Activated CD8-positive, alpha-beta memory T cell treated with anti-CD3 and anti-CD28 coated beads, Interleukin-2, amount 10 ng/mL, durations not matched to agents 7 days and 5 days (primary cell): ENCODE measurements around the gene NPPA. TPM values are rescaled to one million over a fixed set of nuclear protein-coding genes. Genes with fewer than 3 reads are reported as not detected.

Experiments
- ATAC-seq: fragments of 150-1000 bp; cut with Tn5 transposase; one replicate; pipeline ENCODE4 v1.10.0; 2021; ENCODE audit warnings: moderate library complexity
- CTCF ChIA-PET: fragments of 350-600 bp; sonication (Branson Sonifier 250); formaldehyde crosslinking; loops from one replicate; lab custom pipeline; 2021; ENCODE audit warnings: antibody characterized with exemption; lab: Charles Lee
- DNase-seq: peaks from one replicate; pipeline ENCODE4 v3.0.0-alpha.2; 2020
- H3K27ac Mint-ChIP-seq: one replicate; pipeline ENCODE4 v1.8.0; 2021; ENCODE audit warnings: mild to moderate bottlenecking, mixed read lengths
- H3K27me3 Mint-ChIP-seq: one replicate; pipeline ENCODE4 v1.8.0; 2021; ENCODE audit warnings: mixed read lengths
- H3K36me3 Mint-ChIP-seq: one replicate; pipeline ENCODE4 v1.8.0; 2021; ENCODE audit warnings: mild to moderate bottlenecking, mixed read lengths
- H3K4me1 Mint-ChIP-seq: one replicate; pipeline ENCODE4 v1.8.0; 2021; ENCODE audit warnings: mixed read lengths
- H3K4me3 Mint-ChIP-seq: one replicate; pipeline ENCODE4 v1.8.0; 2021; ENCODE audit warnings: mild to moderate bottlenecking, moderate library complexity, mixed read lengths
- H3K9me3 Mint-ChIP-seq: one replicate; pipeline ENCODE4 v1.8.0; 2022; ENCODE audit warnings: low read depth, mixed read lengths
- total RNA-seq, 2 experiments: library from RNA; stranded (reverse); gene quantifications; one replicate each; pipeline ENCODE4 v1.2.3, GENCODE V29; 2021

The NPPA gene
- total RNA-seq, 2 experiments from 2014 or later, result not detected

DNA sequence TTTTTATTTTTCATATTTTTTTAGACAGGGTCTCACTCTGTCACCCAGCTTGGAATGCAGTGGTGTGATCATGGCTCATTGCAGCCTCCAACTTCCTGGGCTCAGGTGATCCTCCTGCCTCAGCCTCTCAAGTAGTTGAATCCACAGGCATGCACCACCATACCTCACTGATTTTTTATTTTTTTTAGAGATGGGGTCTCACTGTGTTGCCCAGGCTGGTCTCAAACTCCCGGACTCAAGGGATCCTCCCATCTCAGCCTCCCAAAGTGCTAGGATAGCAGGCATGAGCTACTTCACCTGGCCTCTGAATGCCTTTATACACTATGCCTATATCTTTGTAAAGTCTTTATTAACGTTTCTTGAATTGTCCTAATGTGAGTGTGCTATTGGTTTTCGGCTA, 21.5 kb upstream of the NPPA start:
- Mint-ChIP-seq H3K27me3 (peaks cover 24% of the 10 kb centered on the region), H3K9me3 (no peaks in the 10 kb centered on the region), H3K27ac (no peak overlapping the region), H3K4me3 (no peak overlapping the region), H3K36me3 (no peaks in the 10 kb centered on the region), H3K4me1 (no peaks in the 10 kb centered on the region)
- DNase-seq, result no peak
- CTCF ChIA-PET, result interaction anchor here (1.4 kb wide), 1 partner anchor 30 kb away, joined by 3 read pairs; no protein-coding TSS in a partner anchor
- no peak for ATAC-seq

DNA sequence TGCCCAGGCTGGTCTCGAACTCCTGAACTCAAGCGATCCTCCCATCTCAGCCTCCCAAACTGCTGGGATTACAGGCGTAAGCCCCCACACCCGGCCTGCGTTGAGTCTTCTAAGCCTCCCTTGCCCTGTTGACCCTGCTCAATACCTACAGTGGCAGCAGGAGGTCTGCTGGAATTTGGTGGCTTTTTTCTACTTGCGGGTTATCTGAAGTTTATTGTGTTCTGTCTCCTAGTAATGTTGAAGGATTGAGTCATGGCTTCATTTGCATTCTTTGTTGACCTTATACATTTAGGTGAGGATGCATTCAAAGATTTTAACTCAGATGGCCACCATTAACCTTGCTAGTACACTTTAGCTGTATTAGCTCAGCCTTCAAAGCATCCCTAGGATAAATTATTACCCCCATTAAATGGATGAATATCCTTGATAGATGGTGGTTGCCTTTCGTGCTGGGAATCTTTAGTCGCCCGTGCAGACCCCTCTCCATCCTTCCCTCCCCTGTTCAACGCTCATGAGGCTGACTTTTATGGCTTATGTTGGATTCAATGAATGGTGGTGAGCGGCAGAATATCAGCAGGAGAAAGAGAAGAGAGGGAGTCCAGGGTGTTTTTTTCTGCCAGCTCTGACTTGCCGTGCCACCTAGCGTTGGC, 20.9 kb upstream of the NPPA start:
- no peak overlapping the region for H3K27ac Mint-ChIP-seq
- H3K36me3 Mint-ChIP-seq, result no peaks in the 10 kb centered on the region
- DNase-seq (no peak), ATAC-seq (no peak)
- no peak overlapping the region for H3K4me3 Mint-ChIP-seq
- CTCF ChIA-PET, result interaction anchor here (1.4 kb wide), 1 partner anchor 30 kb away, joined by 3 read pairs; no protein-coding TSS in a partner anchor
- no peaks in the 10 kb centered on the region for H3K4me1 Mint-ChIP-seq
- H3K9me3 Mint-ChIP-seq, result no peaks in the 10 kb centered on the region
- peaks cover 28% of the 10 kb centered on the region for H3K27me3 Mint-ChIP-seq

DNA sequence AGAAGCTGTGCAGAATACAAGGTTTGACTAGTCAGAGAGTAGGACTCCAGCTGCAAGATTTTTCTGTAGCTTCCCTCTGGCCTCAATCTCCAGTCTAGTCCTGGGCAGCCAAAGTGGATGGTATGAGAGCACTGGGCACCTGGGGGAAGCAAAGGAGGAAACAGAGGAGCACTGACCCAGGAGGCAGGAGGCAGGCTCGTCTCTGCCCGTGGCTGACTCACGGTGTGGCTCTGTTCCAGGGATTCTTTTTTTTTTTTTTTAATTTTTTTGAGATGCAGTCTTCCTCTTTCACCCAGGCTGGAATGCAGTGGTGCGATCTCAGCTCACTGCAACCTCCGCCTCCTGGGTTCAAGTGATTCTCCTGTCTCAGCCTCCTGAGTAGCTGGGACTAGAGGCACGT, 15.3 kb upstream of the NPPA start:
- no peaks in the 10 kb centered on the region for H3K4me1 Mint-ChIP-seq
- no peak overlapping the region for H3K4me3 Mint-ChIP-seq
- no peaks in the 10 kb centered on the region for H3K36me3 Mint-ChIP-seq
- CTCF ChIA-PET, result interaction anchor here (1.4 kb wide), 1 partner anchor 24 kb away, joined by 3 read pairs; no protein-coding TSS in a partner anchor
- H3K27ac Mint-ChIP-seq, result no peak overlapping the region
- H3K9me3 Mint-ChIP-seq, result no peaks in the 10 kb centered on the region
- ATAC-seq (no peak), DNase-seq (no peak)
- H3K27me3 Mint-ChIP-seq, result peaks cover 59% of the 10 kb centered on the region

DNA sequence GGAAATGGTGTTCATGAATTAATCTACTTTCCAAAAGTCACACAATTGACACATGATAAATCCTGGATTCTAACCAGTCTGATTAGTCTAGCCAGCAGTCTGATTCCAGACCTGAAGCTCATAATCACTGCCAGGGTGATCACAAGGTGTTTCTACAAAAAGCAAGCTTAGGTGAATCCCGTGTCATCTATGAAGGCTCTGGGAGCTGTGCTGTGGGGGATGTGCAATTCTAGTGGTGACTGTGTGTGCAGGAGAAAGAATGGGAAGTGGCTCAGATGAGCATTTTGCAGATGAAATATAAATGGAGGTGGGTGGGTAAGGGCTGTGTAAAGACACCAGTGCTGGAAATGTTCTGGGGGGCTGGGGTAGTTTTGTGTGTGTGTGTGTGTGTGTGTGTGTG, 13.0 kb upstream of the NPPA start:
- ATAC-seq (no peak), DNase-seq (no peak)
- H3K9me3 Mint-ChIP-seq, result no peaks in the 10 kb centered on the region
- H3K27ac Mint-ChIP-seq, result no peak overlapping the region
- H3K4me3 Mint-ChIP-seq, result no peak overlapping the region
- CTCF ChIA-PET, result no interaction called here
- no peaks in the 10 kb centered on the region for H3K36me3 Mint-ChIP-seq
- H3K27me3 Mint-ChIP-seq, result peaks cover 71% of the 10 kb centered on the region
- peaks cover 2% of the 10 kb centered on the region for H3K4me1 Mint-ChIP-seq

DNA sequence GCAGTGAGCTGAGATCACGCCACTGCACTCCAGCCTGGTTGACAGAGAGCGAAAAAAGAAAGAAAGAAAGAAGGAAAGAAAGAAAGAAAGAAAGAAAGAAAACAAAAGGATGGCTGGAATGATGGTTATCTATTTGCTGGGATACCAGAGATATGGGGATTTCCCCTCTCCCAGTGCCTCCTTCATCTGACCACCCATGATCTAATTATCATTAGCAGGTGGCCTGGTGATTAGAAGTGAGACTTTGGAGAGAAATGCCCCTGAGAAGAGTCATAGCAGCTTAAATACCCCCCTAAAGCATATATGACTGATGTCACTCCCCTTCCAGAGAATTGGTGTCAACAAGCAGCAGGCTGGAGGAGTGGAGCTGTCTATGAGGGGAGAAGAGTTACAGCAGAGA, 12.5 kb upstream of the NPPA start:
- CTCF ChIA-PET, result interaction anchor here (1.0 kb wide), 1 partner anchor 14 kb away, joined by 3 read pairs; no protein-coding TSS in a partner anchor
- DNase-seq, result no peak
- peaks cover 74% of the 10 kb centered on the region for H3K27me3 Mint-ChIP-seq
- no peak overlapping the region for H3K4me3 Mint-ChIP-seq
- H3K36me3 Mint-ChIP-seq, result no peaks in the 10 kb centered on the region
- no peaks in the 10 kb centered on the region for H3K9me3 Mint-ChIP-seq
- ATAC-seq, result no peak
- no peak overlapping the region for H3K27ac Mint-ChIP-seq
- H3K4me1 Mint-ChIP-seq, result peaks cover 2% of the 10 kb centered on the region

GRCh38 chr1:11858968-11859871, 11.6 kb upstream of the NPPA start:
- Mint-ChIP-seq H3K27me3 (peaks cover 71% of the 10 kb centered on the region), H3K4me1 (peaks cover 2% of the 10 kb centered on the region), H3K4me3 (no peak overlapping the region), H3K9me3 (no peaks in the 10 kb centered on the region), H3K36me3 (no peaks in the 10 kb centered on the region), H3K27ac (no peak overlapping the region)
- peak; percentile 88 for ATAC-seq
- peak; percentile 82 for DNase-seq
- CTCF ChIA-PET, result interaction anchor here (1.0 kb wide), 1 partner anchor 14 kb away, joined by 3 read pairs; no protein-coding TSS in a partner anchor

- DNase-seq (no peak), ATAC-seq (no peak)
- no peak within 1 kb of the TSS for H3K4me3 Mint-ChIP-seq
- H3K27ac Mint-ChIP-seq, result no peak within 1 kb of the TSS
- no peaks in the 10 kb centered on the region for H3K36me3 Mint-ChIP-seq
- H3K4me1 Mint-ChIP-seq, result peaks cover 2% of the 10 kb centered on the region
- H3K9me3 Mint-ChIP-seq, result no peaks in the 10 kb centered on the region
- H3K27me3 Mint-ChIP-seq, result peaks cover 69% of the 10 kb centered on the region
- CTCF ChIA-PET, result no interaction called here
Observed at GRCh38 chr1:11858613-11858967, 11.0 kb upstream of the NPPA start, which contains the start of gene NPPB. Gene NPPB (minus strand): TSS chr1:11858945. CDS start chr1:11858833, 112 bp downstream.

- Mint-ChIP-seq H3K4me3 (no peak overlapping the region), H3K36me3 (no peaks in the 10 kb centered on the region), H3K9me3 (no peaks in the 10 kb centered on the region), H3K27me3 (peaks cover 72% of the 10 kb centered on the region), H3K27ac (no peak overlapping the region), H3K4me1 (peaks cover 2% of the 10 kb centered on the region)
- no peak for ATAC-seq
- CTCF ChIA-PET, result no interaction called here
- DNase-seq, result no peak
Observed at GRCh38 chr1:11858158-11858557, 10.6 kb upstream of the NPPA start.

DNA sequence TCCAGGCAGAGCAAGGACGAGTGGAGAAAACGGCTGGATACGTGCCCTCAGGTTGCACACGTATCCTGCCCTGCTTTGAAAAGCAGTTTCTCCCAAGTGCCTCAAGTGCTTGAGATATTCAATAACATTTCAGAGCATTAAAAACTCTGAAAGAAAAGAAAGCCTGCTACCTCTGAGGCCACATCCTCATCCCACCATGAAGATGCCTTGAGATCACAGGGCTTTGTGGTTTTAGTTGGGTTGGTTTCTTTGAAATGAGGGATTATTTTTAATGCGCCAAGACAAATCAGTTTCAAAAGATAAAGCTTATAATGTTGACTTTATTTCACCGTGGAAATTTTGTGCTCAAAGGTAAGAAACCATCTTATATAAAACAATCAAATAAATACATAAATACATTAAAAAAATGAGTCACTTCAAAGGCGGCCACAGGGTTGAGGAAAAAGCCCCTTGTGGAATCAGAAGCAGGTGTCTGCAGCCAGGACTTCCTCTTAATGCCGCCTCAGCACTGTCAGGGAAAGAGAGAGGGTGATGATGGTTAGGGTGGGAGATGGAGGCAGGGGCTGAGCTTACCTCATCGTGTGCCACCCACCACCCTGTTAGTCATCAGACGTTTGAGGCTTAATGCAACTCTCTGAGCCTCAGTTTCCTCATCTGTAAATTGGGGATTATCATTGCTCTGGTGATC, 9.7 kb upstream of the NPPA start:
- CTCF ChIA-PET, result no interaction called here
- ATAC-seq (no peak), DNase-seq (no peak)
- H3K27me3 Mint-ChIP-seq, result peaks cover 72% of the 10 kb centered on the region
- no peak overlapping the region for H3K27ac Mint-ChIP-seq
- H3K4me3 Mint-ChIP-seq, result no peak overlapping the region
- H3K36me3 Mint-ChIP-seq, result no peaks in the 10 kb centered on the region
- H3K4me1 Mint-ChIP-seq, result peaks cover 2% of the 10 kb centered on the region
- no peaks in the 10 kb centered on the region for H3K9me3 Mint-ChIP-seq

- Mint-ChIP-seq H3K27me3 (peaks cover 70% of the 10 kb centered on the region), H3K9me3 (no peaks in the 10 kb centered on the region), H3K27ac (no peak overlapping the region), H3K36me3 (no peaks in the 10 kb centered on the region), H3K4me3 (no peak overlapping the region), H3K4me1 (peaks cover 2% of the 10 kb centered on the region)
- no peak for DNase-seq
- CTCF ChIA-PET, result no interaction called here
- ATAC-seq, result no peak
Observed at GRCh38 chr1:11856698-11857097, 9.1 kb upstream of the NPPA start.

DNA sequence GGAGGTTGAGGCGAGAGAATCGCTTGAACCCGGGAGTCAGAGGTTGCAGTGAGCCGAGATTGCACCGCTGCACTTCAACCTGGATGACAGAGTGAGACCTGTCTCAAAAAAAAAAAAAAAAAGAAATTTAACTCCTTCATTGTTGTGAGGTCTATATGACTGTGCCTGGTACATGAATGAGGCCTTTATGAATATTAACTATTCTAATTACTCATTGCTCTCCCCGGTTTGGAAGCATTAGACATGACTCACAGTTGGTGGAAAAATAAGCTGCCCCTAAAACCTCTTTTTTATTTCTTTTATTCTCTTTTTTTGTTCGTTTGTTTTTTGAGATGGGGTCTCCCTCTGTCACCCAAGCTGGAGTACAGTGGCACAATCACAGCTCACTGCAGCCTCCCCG, 7.8 kb upstream of the NPPA start:
- no peak overlapping the region for H3K4me3 Mint-ChIP-seq
- H3K4me1 Mint-ChIP-seq, result peaks cover 2% of the 10 kb centered on the region
- H3K27ac Mint-ChIP-seq, result no peak overlapping the region
- CTCF ChIA-PET, result no interaction called here
- no peaks in the 10 kb centered on the region for H3K36me3 Mint-ChIP-seq
- no peaks in the 10 kb centered on the region for H3K9me3 Mint-ChIP-seq
- no peak for DNase-seq
- no peak for ATAC-seq
- H3K27me3 Mint-ChIP-seq, result peaks cover 57% of the 10 kb centered on the region

- peaks cover 2% of the 10 kb centered on the region for H3K4me1 Mint-ChIP-seq
- DNase-seq (no peak), ATAC-seq (no peak)
- no peak overlapping the region for H3K27ac Mint-ChIP-seq
- H3K9me3 Mint-ChIP-seq, result no peaks in the 10 kb centered on the region
- CTCF ChIA-PET, result interaction anchor here (0.8 to 1.8 kb wide), 2 partner anchors 16 to 40 kb away, joined by 3 read pairs; no protein-coding TSS in a partner anchor
- no peak overlapping the region for H3K4me3 Mint-ChIP-seq
- H3K27me3 Mint-ChIP-seq, result peaks cover 48% of the 10 kb centered on the region
- H3K36me3 Mint-ChIP-seq, result no peaks in the 10 kb centered on the region
Observed at GRCh38 chr1:11854519-11854918, 6.9 kb upstream of the NPPA start.

DNA sequence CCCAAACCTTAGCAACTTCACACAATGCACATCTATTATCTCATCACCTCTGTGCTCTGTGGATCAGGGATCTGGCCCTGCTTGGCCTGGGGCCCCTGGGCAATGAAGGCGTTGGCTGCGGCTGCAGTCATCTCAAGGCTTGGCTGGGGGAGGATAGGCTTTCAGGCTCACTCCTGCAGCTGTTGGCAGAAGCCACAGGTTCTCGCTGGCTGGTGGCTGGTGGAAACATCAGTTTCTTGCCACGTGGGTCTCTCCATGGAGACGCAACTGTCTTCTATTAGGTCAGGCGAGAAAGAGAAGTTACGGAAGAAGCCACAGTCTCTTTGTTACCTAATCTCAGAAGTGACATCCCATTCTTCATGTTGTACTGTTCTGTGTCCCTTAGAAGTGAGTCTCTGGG, 3.6 kb upstream of the NPPA start:
- no peak overlapping the region for H3K4me3 Mint-ChIP-seq
- DNase-seq, result no peak
- CTCF ChIA-PET, result interaction anchor here (2.6 kb wide), 1 partner anchor 13 kb away, joined by 6 read pairs; no protein-coding TSS in a partner anchor
- no peak overlapping the region for H3K27ac Mint-ChIP-seq
- peaks cover 16% of the 10 kb centered on the region for H3K27me3 Mint-ChIP-seq
- no peaks in the 10 kb centered on the region for H3K36me3 Mint-ChIP-seq
- no peaks in the 10 kb centered on the region for H3K4me1 Mint-ChIP-seq
- no peak for ATAC-seq
- no peaks in the 10 kb centered on the region for H3K9me3 Mint-ChIP-seq
